Transverse colon (tissue), 4 donors: Measurements from ENCODE around the gene WWOX. TPM values are rescaled to one million over a fixed set of nuclear protein-coding genes. Genes with fewer than 3 reads are reported as not detected.

ENCODE experiments used
- DNase-seq: peaks from one replicate; pipeline ENCODE4 v3.0.0-alpha.2; 2019
- H3K27ac ChIP-seq, 4 donors: fragments of 200-600 bp; sonication (generic); 2 replicates each; pipeline ENCODE4 v1.5.1; 2016 to 2018; ENCODE audit warnings: inconsistent platforms in 4 of 4
- H3K27me3 ChIP-seq: fragments of 200-600 bp; sonication (generic); 2 replicates; pipeline ENCODE4 v1.5.1; 2017; ENCODE audit warnings: inconsistent platforms
- H3K36me3 ChIP-seq, 4 donors: fragments of 200-600 bp; sonication (generic); 2 replicates each; pipeline ENCODE4 v1.5.1; 2017 to 2019; ENCODE audit warnings: inconsistent platforms in 4 of 4
- H3K4me1 ChIP-seq, 4 donors: fragments of 200-600 bp; sonication (generic); 2 replicates each; pipeline ENCODE4 v1.5.1; 2017 to 2020; ENCODE audit warnings: inconsistent platforms in 4 of 4
- H3K4me3 ChIP-seq, 4 donors: fragments of 200-600 bp; sonication (generic); 1 replicate in 1 of 4; 2 replicates in 3 of 4; pipeline versions ENCODE4 v1.5.1 to v1.6.1; 2017 to 2019; ENCODE audit warnings: inconsistent platforms in 4 of 4
- H3K9me3 ChIP-seq, 2 donors: fragments of 200-600 bp; sonication (generic); 2 replicates each; pipeline ENCODE4 v1.5.1; 2017 to 2019; ENCODE audit warnings: inconsistent platforms in 2 of 2
- CTCF ChIP-seq, 5 experiments: fragments of 200-600 bp in 3 of 5; fragments of 450-650 bp in 2 of 5; sonication (generic) in 3 of 5; IDR thresholded peaks; 1 replicate in 2 of 5; 2 replicates in 3 of 5; pipeline ENCODE4 v1.5.1; 2016 to 2017; ENCODE audit warnings: antibody characterized with exemption in 5 of 5, inconsistent platforms in 3 of 5, mild to moderate bottlenecking in 2 of 5, moderate library complexity in 1 of 5
- EP300 ChIP-seq: sonication (generic); formaldehyde crosslinking; IDR thresholded peaks from one replicate; pipeline ENCODE4 v1.6.1; 2017; ENCODE audit warnings: antibody characterized with exemption, low read depth
- POLR2A ChIP-seq: fragments of 450-650 bp; IDR thresholded peaks from one replicate; pipeline ENCODE4 v1.6.1; 2016; ENCODE audit warnings: antibody characterized with exemption, mild to moderate bottlenecking, moderate library complexity
- POLR2AphosphoS5 ChIP-seq, 3 donors: sonication (generic); formaldehyde crosslinking; IDR thresholded peaks; one replicate each; pipeline ENCODE4 v1.6.1; 2016; ENCODE audit warnings: antibody characterized with exemption in 3 of 3
- WGBS, 2 donors: methylation state at CpG; one replicate each; pipeline ENCODE4 v1.1.5; 2018; ENCODE audit warnings: low coverage in 1 of 2; 5-methylcytosine and 5-hydroxymethylcytosine counted together
- in situ Hi-C, 4 donors: fragments of 200-750 bp; cut with MboI; loops; one replicate each; pipeline versions ENCODE4 v1.15.0 to v1.15.1; 2017; ENCODE audit warnings: low sequenced_read_pairs in 3 of 4, low pct_ligation_motif_present in 1 of 4, low pct_unique_long_range_greater_than_20kb in 1 of 4
- intact Hi-C: fragments of 100-400 bp; cut with DNase I; formaldehyde crosslinking; loops from one replicate; pipeline ENCODE4 v1.15.1; 2023; ENCODE audit warnings: low total_unique reads
- total RNA-seq, 4 donors: library from RNA; depleted of rRNA; stranded (reverse); fragments of >200 nt; gene quantifications; one replicate each; pipeline ENCODE4 v1.1.0, GENCODE V29; 2016

The WWOX gene
- total RNA-seq, 4 donors from 2014 or later = 11.2 to 53.8 (median 24.8) TPM

- DNase-seq = no peak
- WGBS, 2 donors = 8 to 32% methylated on average over 4 to 5 of the region's 5 CpGs
- Histone ChIP-seq H3K36me3 (no peaks in the 10 kb centered on the region), H3K4me3 (no peak overlapping the region), H3K9me3 (no peaks in the 10 kb centered on the region), H3K4me1 (no peaks in the 10 kb centered on the region), H3K27me3 (no peaks in the 10 kb centered on the region), H3K27ac (no peak overlapping the region)
- in situ Hi-C loops (no loop called here), intact Hi-C loops (no loop called here)
- TF ChIP-seq POLR2A (no peak), CTCF (IDR thresholded peaks at IDR 0.05) (no peak), EP300 (no peak), POLR2AphosphoS5 (IDR thresholded peaks at IDR 0.05) (no peak)
Observed at GRCh38 chr16:78060295-78060694, 39.2 kb upstream of the WWOX start.

- H3K4me3 ChIP-seq = no peak overlapping the region
- intact Hi-C loops = no loop called here
- TF ChIP-seq CTCF (IDR thresholded peaks at IDR 0.05) = no peak
- no peak for TF ChIP-seq EP300
- no peak for TF ChIP-seq POLR2A
- no peak for TF ChIP-seq POLR2AphosphoS5 (IDR thresholded peaks at IDR 0.05)
- H3K36me3 ChIP-seq = no peaks in the 10 kb centered on the region
- no peak overlapping the region for H3K27ac ChIP-seq
- 40 to 67% methylated on average over 1 to 5 of the region's 5 CpGs for WGBS, 2 donors
- no peak for DNase-seq
- no peaks in the 10 kb centered on the region for H3K9me3 ChIP-seq
- no peaks in the 10 kb centered on the region for H3K27me3 ChIP-seq
- no peaks in the 10 kb centered on the region for H3K4me1 ChIP-seq
- in situ Hi-C loops = no loop called here
Observed at GRCh38 chr16:78060809-78061208, 38.6 kb upstream of the WWOX start.

GRCh38 chr16:78065319-78065718 lies 34.1 kb upstream of the WWOX start:
- 58 to 66% methylated on average over 4 of the region's 4 CpGs for WGBS, 2 donors
- in situ Hi-C loops = no loop called here
- intact Hi-C loops = no loop called here
- Histone ChIP-seq H3K9me3 (no peaks in the 10 kb centered on the region), H3K27me3 (no peaks in the 10 kb centered on the region), H3K27ac (no peak overlapping the region), H3K4me3 (no peak overlapping the region), H3K36me3 (no peaks in the 10 kb centered on the region), H3K4me1 (no peaks in the 10 kb centered on the region)
- DNase-seq = no peak
- TF ChIP-seq POLR2AphosphoS5 (IDR thresholded peaks at IDR 0.05) = no peak
- TF ChIP-seq CTCF (IDR thresholded peaks at IDR 0.05) = no peak
- no peak for TF ChIP-seq EP300
- TF ChIP-seq POLR2A = no peak

- intact Hi-C loops (no loop called here), in situ Hi-C loops (no loop called here)
- Histone ChIP-seq H3K4me3 (no peak overlapping the region), H3K36me3 (no peaks in the 10 kb centered on the region), H3K27me3 (no peaks in the 10 kb centered on the region), H3K27ac (no peak overlapping the region), H3K9me3 (no peaks in the 10 kb centered on the region), H3K4me1 (no peaks in the 10 kb centered on the region)
- WGBS, 2 donors = 71 to 94% methylated on average over 2 to 5 of the region's 5 CpGs
- no peak for DNase-seq
- TF ChIP-seq POLR2A = no peak
- no peak for TF ChIP-seq CTCF (IDR thresholded peaks at IDR 0.05)
- TF ChIP-seq EP300 = no peak
- no peak for TF ChIP-seq POLR2AphosphoS5 (IDR thresholded peaks at IDR 0.05)
Observed at GRCh38 chr16:78069913-78070312, 29.5 kb upstream of the WWOX start.
